Stimulated activated CD8-positive, alpha-beta memory T cell treated with anti-CD3 and anti-CD28 coated beads, Interleukin-7, amount 100 ng/mL, for 4 hours (primary cell): ENCODE results near the gene DDAH1.
A peak's percentile ranks its signal among the peaks of the same experiment; 100 is the strongest.
"Not testable (repeated sequence)": the region's sequence is repeated elsewhere in the genome, so short reads cannot be mapped to it uniquely, and the experiment has no call there.

Source experiments
- DNase-seq, 2 donors: peaks; one replicate each; pipeline ENCODE4 v3.0.0-alpha.2; 2020; ENCODE audit warnings: low read depth in 2 of 2

The DDAH1 gene

GRCh38 chr1:85470130-85470529 lies 5.2 kb upstream of the DDAH1 start:
- DNase-seq: not testable (repeated sequence)

- DNase-seq: no peak
Measured at GRCh38 chr1:85467929-85468540, 3.1 kb upstream of the DDAH1 start.

GRCh38 chr1:85467036-85467435 lies 2.1 kb upstream of the DDAH1 start:
- DNase-seq: no peak

- no peak for DNase-seq
Measured at GRCh38 chr1:85465786-85466134, 801 bp upstream of the DDAH1 start.

- DNase-seq: peak; percentile 0 to 10
Measured at GRCh38 chr1:85464497-85465098, 361 bp downstream of the DDAH1 start.

- no peak for DNase-seq
Measured at GRCh38 chr1:85463731-85464496, 1.0 kb downstream of the DDAH1 start.

GRCh38 chr1:85462931-85463649 lies 1.9 kb downstream of the DDAH1 start:
- no peak for DNase-seq

- DNase-seq: no peak
Measured at GRCh38 chr1:85461216-85461918, 3.6 kb downstream of the DDAH1 start.

GRCh38 chr1:85460555-85461088 lies 4.3 kb downstream of the DDAH1 start:
- DNase-seq: no peak

- no peak for DNase-seq
Measured at GRCh38 chr1:85459290-85459689, 5.7 kb downstream of the DDAH1 start.

GRCh38 chr1:85454214-85454613 lies 10.7 kb downstream of the DDAH1 start:
- DNase-seq: no peak

GRCh38 chr1:85453640-85454194 lies 11.2 kb downstream of the DDAH1 start:
- no peak for DNase-seq

GRCh38 chr1:85452948-85453347 lies 12.0 kb downstream of the DDAH1 start:
- no peak for DNase-seq

GRCh38 chr1:85451236-85451830 lies 13.6 kb downstream of the DDAH1 start:
- no peak for DNase-seq

- no peak for DNase-seq
Measured at GRCh38 chr1:85450832-85451231, 14.1 kb downstream of the DDAH1 start.

GRCh38 chr1:85449356-85449755 lies 15.6 kb downstream of the DDAH1 start:
- DNase-seq: no peak

GRCh38 chr1:85448358-85448757 lies 16.6 kb downstream of the DDAH1 start:
- DNase-seq: no peak

- DNase-seq: no peak
Measured at GRCh38 chr1:85447006-85447943, 17.7 kb downstream of the DDAH1 start.

- DNase-seq: no peak
Measured at GRCh38 chr1:85445906-85446305, 19.1 kb downstream of the DDAH1 start.

GRCh38 chr1:85444381-85444780 lies 20.6 kb downstream of the DDAH1 start:
- DNase-seq: no peak
